CD4-positive, alpha-beta T cell treated with Interleukin-4 for 1 hour (primary cell): ENCODE results near the gene TYW1.
"Not testable (repeated sequence)": the region's sequence is repeated elsewhere in the genome, so short reads cannot be mapped to it uniquely, and the experiment has no call there.

Experiments used
- DNase-seq, 2 donors: peaks; one replicate each; pipeline ENCODE4 v3.0.0-alpha.2; 2020 to 2022

The TYW1 gene

GRCh38 chr7:66995050-66995776 lies 1.4 kb upstream of the TYW1 start, which contains the start of gene SBDS:
TSS of gene SBDS (minus strand) at chr7:66995586. CDS start at chr7:66995417, 169 bp downstream.
- DNase-seq, result peak; percentile 99

DNA sequence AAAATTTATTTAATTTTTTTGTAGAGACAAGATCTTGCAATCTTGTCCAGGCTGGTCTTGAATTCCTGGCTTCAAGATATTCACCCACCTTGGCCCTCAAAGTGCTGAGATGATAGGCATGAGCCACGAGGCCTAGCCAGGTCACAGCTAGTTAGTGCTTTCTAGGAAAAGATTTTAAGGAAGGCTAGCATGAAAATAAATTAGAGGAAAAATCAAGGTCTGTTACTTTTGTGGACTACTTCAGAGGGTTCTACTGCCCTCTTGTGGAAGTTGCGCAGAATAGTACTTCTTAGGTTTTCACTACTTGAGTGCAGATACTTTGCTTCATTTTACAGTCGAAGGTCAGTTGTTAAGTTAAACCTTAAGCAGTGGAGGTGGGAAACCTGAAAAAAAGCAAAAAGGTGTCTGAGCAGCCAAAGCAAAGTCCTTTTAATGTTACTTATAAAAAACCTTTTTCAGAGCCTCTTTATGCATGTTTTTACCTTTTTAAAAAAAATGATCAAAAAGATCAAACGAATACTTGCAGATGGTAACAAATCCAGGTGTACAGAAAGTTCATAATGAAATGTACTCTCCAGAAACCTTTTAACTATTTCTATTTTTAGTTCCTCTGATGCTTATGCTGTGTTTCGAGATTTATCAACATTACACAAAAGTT lies 4.1 kb downstream of the TYW1 start:
- peak in 1 of 2 donors; percentile 60 for DNase-seq

GRCh38 chr7:67004145-67004544 lies 7.5 kb downstream of the TYW1 start:
- not testable (repeated sequence) for DNase-seq

DNA sequence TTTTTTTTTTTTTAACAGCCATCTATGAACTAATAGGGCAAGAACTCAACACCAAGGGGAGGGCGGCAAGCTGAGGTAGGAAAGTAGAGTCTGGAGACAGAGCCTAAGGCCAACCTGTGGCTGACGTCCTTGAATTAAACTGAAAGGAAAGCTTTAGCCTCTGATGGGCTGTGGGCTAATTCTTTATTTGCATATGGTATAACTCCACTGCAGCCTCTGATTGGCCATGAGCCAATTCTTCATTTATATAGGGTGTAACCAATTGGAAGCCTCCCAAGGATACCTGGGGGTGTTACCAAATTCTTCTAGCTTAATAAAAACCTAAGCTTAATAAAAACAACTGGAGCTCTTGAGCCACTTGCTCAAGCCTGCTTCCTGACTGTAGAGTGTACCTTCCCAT lies 10.3 kb downstream of the TYW1 start:
- no peak for DNase-seq

GRCh38 chr7:67008260-67008659 lies 11.6 kb downstream of the TYW1 start:
- DNase-seq, result no peak

- DNase-seq, result not testable (repeated sequence)
These were observed 13.0 kb downstream of the TYW1 start for GRCh38 chr7:67009677-67010076.

- not testable (repeated sequence) for DNase-seq
These were observed 17.5 kb downstream of the TYW1 start for GRCh38 chr7:67014076-67014622.

- not testable (repeated sequence) for DNase-seq
These were observed 21.3 kb downstream of the TYW1 start for GRCh38 chr7:67017971-67018370.

GRCh38 chr7:67018940-67019339 lies 22.3 kb downstream of the TYW1 start:
- no peak for DNase-seq

DNA sequence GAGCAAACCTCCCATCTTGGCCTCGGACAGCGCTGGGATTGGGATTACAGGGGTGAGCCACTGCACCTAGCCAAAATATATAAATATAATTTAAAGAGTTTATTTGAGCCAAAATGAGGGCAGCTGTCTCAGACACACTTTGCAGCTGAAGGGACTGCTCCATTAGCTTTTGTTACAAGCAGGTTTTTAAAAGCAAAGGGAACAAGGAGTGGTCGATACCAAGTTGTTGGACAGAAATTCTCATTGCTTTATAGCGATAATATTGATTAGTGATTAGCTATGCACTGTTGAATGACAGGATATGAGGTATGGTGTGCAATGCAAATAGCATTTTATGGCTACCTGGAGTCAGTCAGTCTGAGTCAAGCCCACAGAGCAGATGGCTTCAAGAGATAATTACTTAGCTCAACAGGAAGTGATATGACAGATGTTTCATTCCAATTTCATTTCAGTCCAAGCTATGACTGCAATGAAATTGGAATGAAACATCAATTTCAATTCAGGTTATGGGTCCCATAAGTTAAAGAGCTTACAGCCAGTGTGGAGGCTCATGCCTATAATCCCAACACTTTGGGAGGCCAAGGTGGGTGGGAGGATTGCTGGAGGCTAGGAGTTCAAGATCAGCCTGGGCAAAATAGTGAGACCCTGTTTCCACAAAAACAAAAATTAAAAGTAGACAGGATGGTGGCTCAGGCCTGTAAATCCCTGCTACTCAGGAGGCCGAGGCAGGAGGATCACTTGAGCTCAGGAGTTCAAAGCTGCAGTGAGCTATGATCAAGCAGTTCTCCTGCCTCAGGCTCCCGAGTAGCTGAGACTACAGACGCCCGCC lies 23.1 kb downstream of the TYW1 start:
- no peak for DNase-seq

DNA sequence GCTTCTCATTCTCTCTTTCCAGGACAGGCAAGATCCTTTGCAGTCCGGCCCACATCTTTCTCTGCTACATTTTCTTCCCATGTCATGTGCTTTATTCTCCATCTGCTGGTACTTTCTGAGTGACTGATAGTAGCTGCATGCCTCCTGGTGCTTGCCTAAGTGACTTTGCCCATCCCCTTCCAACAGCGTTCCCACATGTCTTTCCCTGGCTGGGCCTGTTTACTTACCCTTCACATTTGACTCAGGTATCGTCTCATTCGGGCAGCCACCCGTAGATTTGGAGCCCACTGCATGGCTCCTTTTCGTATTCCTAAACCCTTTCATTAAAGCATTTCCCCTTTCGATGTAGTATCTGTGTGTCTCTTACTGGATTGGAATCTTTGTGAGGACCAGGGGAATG lies 24.6 kb downstream of the TYW1 start:
- no peak for DNase-seq

- no peak for DNase-seq
These were observed 25.9 kb downstream of the TYW1 start for GRCh38 chr7:67022511-67022910.

- not testable (repeated sequence) for DNase-seq
These were observed 28.8 kb downstream of the TYW1 start for GRCh38 chr7:67025459-67025858.

- DNase-seq, result not testable (repeated sequence)
These were observed 35.1 kb downstream of the TYW1 start for GRCh38 chr7:67031685-67032084.

GRCh38 chr7:67033251-67033650 lies 36.6 kb downstream of the TYW1 start:
- DNase-seq, result no peak

DNA sequence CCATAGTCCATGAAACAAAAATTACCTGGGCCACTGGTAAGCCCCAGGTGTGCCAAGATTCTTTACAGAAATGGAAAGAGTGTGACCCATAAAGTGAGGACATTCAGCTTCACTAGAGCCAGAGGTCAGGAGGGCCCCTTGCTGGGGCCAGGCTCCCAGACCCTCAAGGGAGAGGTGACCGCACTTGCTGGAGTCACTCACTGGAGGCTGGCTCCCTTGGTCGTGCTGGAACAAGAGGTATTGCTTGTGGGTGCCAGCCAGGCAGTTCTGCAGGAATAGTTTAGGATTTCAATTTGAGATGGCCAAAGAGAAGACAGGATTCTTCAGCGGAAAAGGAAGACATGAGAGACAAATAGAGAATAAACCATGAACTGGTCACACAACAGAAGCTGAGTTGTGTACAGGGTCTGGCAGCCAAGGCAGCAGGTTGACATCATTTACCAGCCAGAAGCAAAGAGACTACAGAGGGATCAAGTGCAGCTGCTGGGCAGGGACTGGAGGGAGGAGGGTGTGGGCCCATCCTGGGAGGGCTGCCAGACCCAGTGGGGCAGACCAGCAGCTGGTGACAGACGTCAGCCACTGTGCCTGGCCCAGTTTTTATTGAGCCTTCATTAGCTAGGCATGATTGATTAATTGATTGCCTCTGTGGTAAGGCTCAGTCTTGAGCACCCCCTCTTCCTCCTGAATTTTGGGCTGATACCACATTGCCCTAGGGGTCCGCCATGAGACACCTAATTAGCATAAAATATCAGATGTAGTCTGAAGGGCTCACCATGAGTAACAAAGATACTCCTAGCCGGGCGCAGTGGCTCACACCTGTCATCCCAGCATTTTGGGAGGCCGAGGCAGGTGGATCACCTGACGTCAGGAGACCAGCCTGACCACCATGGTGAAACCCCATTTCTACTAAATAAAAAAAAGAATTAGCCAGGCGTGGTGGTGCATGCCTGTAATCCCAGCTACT lies 40.1 kb downstream of the TYW1 start:
- not testable (repeated sequence) for DNase-seq

- not testable (repeated sequence) for DNase-seq
These were observed 44.2 kb downstream of the TYW1 start for GRCh38 chr7:67040832-67041231.

DNA sequence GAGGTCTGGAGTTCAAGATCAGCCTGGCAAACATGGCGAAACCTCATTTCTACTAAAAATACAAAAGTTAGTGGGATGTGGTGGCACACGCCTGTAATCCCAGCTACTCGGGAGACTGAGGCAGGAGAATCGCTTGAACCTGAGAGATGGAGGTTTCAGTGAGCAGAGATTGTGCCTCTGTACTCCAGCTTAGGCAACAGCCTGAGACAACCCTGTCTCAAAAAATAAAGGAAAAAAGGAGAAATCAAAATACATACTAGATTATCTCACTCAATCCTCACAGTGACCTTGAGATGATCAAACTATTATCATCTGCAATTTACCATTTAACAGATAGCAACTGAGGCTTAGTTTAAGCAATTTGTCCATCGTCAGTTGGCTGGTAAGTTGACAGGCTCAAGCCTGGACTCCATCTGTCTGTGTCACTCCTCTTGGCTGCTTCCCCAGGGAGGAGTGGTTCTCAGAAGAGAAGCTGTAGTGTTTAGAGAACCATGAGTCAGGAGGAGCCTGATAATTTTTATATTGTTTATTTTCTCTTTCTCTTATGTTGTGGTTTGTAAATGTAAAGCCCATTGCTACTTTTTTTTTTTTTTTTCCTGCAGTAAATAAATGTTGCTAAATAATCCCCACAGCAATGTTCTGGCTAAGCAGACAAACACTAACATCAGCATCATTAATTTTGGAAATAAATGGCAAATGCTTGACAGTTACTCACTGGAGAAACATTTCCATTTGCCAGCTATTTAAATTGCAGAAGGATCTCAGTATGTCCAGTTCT lies 46.3 kb downstream of the TYW1 start:
- DNase-seq, result not testable (repeated sequence)

GRCh38 chr7:67043559-67043930 lies 46.9 kb downstream of the TYW1 start:
- not testable (repeated sequence) for DNase-seq

DNA sequence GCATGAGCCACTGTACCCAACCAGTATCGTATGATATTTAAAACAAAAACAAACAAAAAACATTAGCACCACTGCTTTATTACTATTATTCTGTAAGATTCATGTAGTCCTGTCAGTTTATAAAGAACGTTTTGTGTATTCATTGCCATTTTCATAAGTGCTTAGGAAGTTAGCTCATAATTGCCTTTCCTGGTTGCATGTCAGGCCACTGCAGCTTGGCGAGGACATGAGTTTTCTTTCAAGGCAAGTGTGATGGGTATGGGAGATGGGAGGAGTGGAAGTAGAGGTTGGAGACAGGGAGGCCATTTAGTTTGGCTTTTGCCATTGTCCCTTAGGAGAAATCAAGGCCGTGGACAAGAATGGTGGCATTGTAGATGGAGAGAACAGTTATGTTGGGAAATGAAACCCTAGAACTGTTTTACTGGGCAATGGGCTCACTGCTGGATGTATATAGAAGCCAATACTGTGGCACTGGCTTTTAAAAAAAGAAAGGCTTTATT lies 48.9 kb downstream of the TYW1 start:
- DNase-seq, result no peak

DNA sequence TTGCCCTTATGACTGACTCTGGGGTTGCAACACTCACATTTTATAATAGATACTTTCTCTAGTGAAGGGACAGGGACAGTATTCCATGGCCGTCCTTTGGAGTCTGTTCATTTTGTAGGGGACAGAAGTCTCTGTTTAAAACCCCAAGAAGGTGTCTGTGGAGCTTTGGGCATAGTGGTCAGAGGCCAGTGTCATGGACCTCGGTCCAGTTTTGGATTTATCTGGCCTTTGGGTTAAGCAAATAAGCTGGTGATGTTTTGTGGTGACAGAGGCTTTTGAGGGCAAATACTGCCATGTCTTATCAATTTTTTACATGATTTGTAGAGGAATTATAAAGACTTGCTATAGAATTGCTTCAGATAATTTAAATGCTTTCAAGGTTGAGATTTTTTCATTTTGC lies 50.2 kb downstream of the TYW1 start:
- DNase-seq, result not testable (repeated sequence)
